Panc1 (cell line): ENCODE measurements around the gene CRIP2. TPM values are rescaled to one million over a fixed set of nuclear protein-coding genes. Genes with fewer than 3 reads are reported as not detected.

Experiments
- ATAC-seq: fragments of 200-7000 bp; cut with Tn5 transposase; 2 replicates; pipeline ENCODE4 v1.9.1; 2020; ENCODE audit warnings: mild to moderate bottlenecking, moderate library complexity
- BruUV-seq: library from RNA; stranded (reverse); fragments of 400-500 nt; replicated peaks from 2 replicates; lab custom pipeline; 2021; lab: Mats Ljungman, UMichigan
- CTCF ChIA-PET: fragments of 300-600 bp; sonication (Branson Sonifier 250); formaldehyde crosslinking; loops from one replicate; lab custom pipeline; 2022; ENCODE audit warnings: antibody characterized with exemption; lab: Charles Lee
- POLR2A ChIA-PET: fragments of 300-600 bp; sonication (Branson Sonifier 250); formaldehyde crosslinking; loops from one replicate; lab custom pipeline; 2022; ENCODE audit warnings: antibody characterized with exemption; lab: Charles Lee
- DNase-seq: peaks from one replicate; pipeline ENCODE4 v3.0.0-alpha.2; 2010; ENCODE audit warnings: low read depth, low spot score
- H3K27ac ChIP-seq: 2 replicates; pipeline ENCODE4 v1.5.1; 2011; ENCODE audit warnings: mild to moderate bottlenecking, low read length, inconsistent platforms
- H3K27me3 ChIP-seq: fragments of 200-500 bp; sonication (Bioruptor generic); 2 replicates; pipeline ENCODE4 v1.6.0; 2014; ENCODE audit warnings: low read length, inconsistent platforms; ENCODE audit not compliant: control insufficient read depth, insufficient read depth
- H3K36me3 ChIP-seq: fragments of 200-500 bp; sonication (Bioruptor generic); 2 replicates; pipeline ENCODE4 v1.5.1; 2014; ENCODE audit warnings: inconsistent platforms, mild to moderate bottlenecking, low read length, moderate library complexity; ENCODE audit not compliant: control insufficient read depth, insufficient read depth
- H3K4me1 ChIP-seq: 2 replicates; pipeline ENCODE4 v1.5.1; 2011; ENCODE audit warnings: inconsistent platforms, mild to moderate bottlenecking, low read length, moderate library complexity; ENCODE audit not compliant: control insufficient read depth, insufficient read depth
- H3K4me3 ChIP-seq, 2 experiments: 2 replicates each; pipeline ENCODE4 v1.5.1; 2011 to 2012; ENCODE audit warnings: low read depth in 2 of 2, low read length in 2 of 2, mild to moderate bottlenecking in 2 of 2, inconsistent platforms in 1 of 2, moderate library complexity in 1 of 2
- H3K9me3 ChIP-seq: fragments of 200-500 bp; sonication (Bioruptor generic); 2 replicates; pipeline ENCODE4 v1.5.1; 2014; ENCODE audit warnings: low read depth, mild to moderate bottlenecking, inconsistent platforms, low read length, moderate library complexity; ENCODE audit not compliant: control insufficient read depth, insufficient read depth
- CTCF ChIP-seq: fragments of 450-650 bp; IDR thresholded peaks from 2 replicates; pipeline ENCODE4 v1.5.1; 2017; ENCODE audit warnings: mild to moderate bottlenecking
- POLR2AphosphoS5 ChIP-seq: IDR thresholded peaks from 2 replicates; pipeline ENCODE4 v1.6.1; 2012; ENCODE audit warnings: mild to moderate bottlenecking, low read depth, low read length, moderate library complexity
- REST ChIP-seq, 2 experiments: IDR thresholded peaks; 2 replicates each; pipeline ENCODE4 v1.6.1; 2011 to 2012; ENCODE audit warnings: low read depth in 2 of 2, control low read depth in 1 of 2, low read length in 1 of 2, mild to moderate bottlenecking in 1 of 2, moderate library complexity in 1 of 2; ENCODE audit not compliant: insufficient read depth in 1 of 2
- SIN3A ChIP-seq: IDR thresholded peaks from 2 replicates; pipeline ENCODE4 v1.6.1; 2012; ENCODE audit warnings: low read depth, mild to moderate bottlenecking, low read length, moderate library complexity, borderline replicate concordance; ENCODE audit not compliant: insufficient read depth
- TCF7L2 ChIP-seq: IDR thresholded peaks from 2 replicates; pipeline ENCODE4 v1.6.1; 2011; ENCODE audit warnings: mild to moderate bottlenecking, low read depth, low read length, inconsistent platforms
- in situ Hi-C: cut with HindIII; loops from 2 replicates; pipeline ENCODE4 v1.10.0; 2016; ENCODE audit warnings: low sequenced_read_pairs, low pct_unique_long_range_greater_than_20kb
- intact Hi-C: fragments of 100-400 bp; cut with micrococcal nuclease; formaldehyde crosslinking; loops from one replicate; pipeline ENCODE4 v1.10.0; 2022; ENCODE audit not compliant: unreplicated experiment
- total RNA-seq: library from RNA; stranded (reverse); gene quantifications from one replicate; pipeline ENCODE4 v1.2.1, GENCODE V29; 2021; ENCODE audit not compliant: unreplicated experiment

Gene CRIP2
- total RNA-seq, 1 experiment from 2014 or later = 280 TPM

GRCh38 chr14:105473033-105473676 is 1.5 kb upstream of the CRIP2 start:
- in situ Hi-C loops = no loop called here
- peaks cover 45% of the 10 kb centered on the region for H3K4me1 ChIP-seq
- DNase-seq (no peak), ATAC-seq (no peak)
- CTCF ChIA-PET = interaction anchor here (0.6 to 1.3 kb wide), 2 partner anchors 17 to 74 kb away, joined by 3 to 12 read pairs; no protein-coding TSS in a partner anchor
- intact Hi-C loops = no loop called here
- H3K27me3 ChIP-seq = no peaks in the 10 kb centered on the region
- no TSS peak for BruUV-seq
- POLR2A ChIA-PET = interaction anchor here (0.6 kb wide), 1 partner anchor 10 kb away, joined by 4 read pairs; no protein-coding TSS in a partner anchor
- no peaks in the 10 kb centered on the region; the same call in 1 of the 2 replicates for H3K36me3 ChIP-seq
- no peaks in the 10 kb centered on the region for H3K9me3 ChIP-seq
- TF ChIP-seq SIN3A = no peak
- TF ChIP-seq REST (IDR thresholded peaks at IDR 0.05; ENCODE audit: insufficient read depth in 1 of 2, low read depth in 2 of 2, low read length in 1 of 2) = no peak
- TF ChIP-seq POLR2AphosphoS5 = no peak
- no peak for TF ChIP-seq TCF7L2
- TF ChIP-seq CTCF = no peak
- H3K27ac ChIP-seq = peak overlapping the region; percentile 81
- H3K4me3 ChIP-seq = peak overlapping the region; percentile 49 to 65

GRCh38 chr14:105473677-105474482 is 741 bp upstream of the CRIP2 start:
- DNase-seq (no peak), ATAC-seq (peak; percentile 67)
- Histone ChIP-seq H3K9me3 (no peaks in the 10 kb centered on the region), H3K27me3 (no peaks in the 10 kb centered on the region), H3K4me1 (peaks cover 37% of the 10 kb centered on the region), H3K4me3 (peak overlapping the region; percentile 49 to 65), H3K27ac (peak overlapping the region; percentile 81), H3K36me3 (no peaks in the 10 kb centered on the region; the same call in 1 of the 2 replicates)
- no TSS peak for BruUV-seq
- ChIA-PET CTCF (interaction anchor here (0.6 kb wide), 1 partner anchor 75 kb away, joined by 12 read pairs; no protein-coding TSS in a partner anchor), POLR2A (interaction anchor here (0.7 kb wide), 1 partner anchor 11 kb away, joined by 7 read pairs; no protein-coding TSS in a partner anchor)
- intact Hi-C loops (no loop called here), in situ Hi-C loops (no loop called here)
- TF ChIP-seq TCF7L2 (peak; percentile 53; the same call in 1 of the 2 replicates), POLR2AphosphoS5 (no peak), REST (IDR thresholded peaks at IDR 0.05; ENCODE audit: insufficient read depth in 1 of 2, low read depth in 2 of 2, low read length in 1 of 2) (peak; percentile 78 to 83), CTCF (no peak), SIN3A (0 out of 2 replicates have a peak, but pooled peaks have one; percentile 7)
